Bronchus fibroblast of lung (primary cell): ENCODE measurements around the gene OR5B17. TPM values are rescaled to one million over a fixed set of nuclear protein-coding genes. Genes with fewer than 3 reads are reported as not detected.

Source experiments
- total RNA-seq: library from RNA; depleted of rRNA; stranded (reverse); fragments of >200 nt; gene quantifications from 2 replicates; pipeline ENCODE4 v1.2.3, GENCODE V29; 2015

The OR5B17 gene
- not detected in 2 replicates for total RNA-seq

GRCh38 chr11:58358969-58359368, at the start of gene OR5B17:
TSS of gene OR5B17 (minus strand) at chr11:58359069. CDS start at chr11:58359069, 0 bp downstream.

GRCh38 chr11:58406774-58407173, 47.9 kb upstream of the OR5B17 start, which contains the start of gene OR5B3:
TSS of gene OR5B3 (minus strand) at chr11:58406874. CDS start at chr11:58403409, 3,465 bp downstream.

Other genes with a start within 250 kb of the OR5B17 start
- not detected in 2 replicates for gene OR9I1, start 233.5 kb downstream of the OR5B17 start, total RNA-seq
- not detected in 2 replicates for gene OR9Q2, start 170.0 kb downstream of the OR5B17 start, total RNA-seq
- gene OR1S2, start 154.9 kb downstream of the OR5B17 start, total RNA-seq: not detected in 2 replicates
- gene OR1S1, start 146.3 kb downstream of the OR5B17 start, total RNA-seq: not detected in 2 replicates
- gene OR10Q1, start 130.2 kb downstream of the OR5B17 start, total RNA-seq: not detected in 2 replicates
- gene OR10W1, start 90.8 kb downstream of the OR5B17 start, total RNA-seq: not detected in 2 replicates
- gene OR5B3, start 47.8 kb upstream of the OR5B17 start, total RNA-seq: not detected in 2 replicates
- gene OR5B2, start 69.1 kb upstream of the OR5B17 start, total RNA-seq: not detected in 2 replicates
- gene OR5B12, start 83.2 kb upstream of the OR5B17 start, total RNA-seq: not detected in 2 replicates
- not detected in 2 replicates for gene OR5B21, start 149.0 kb upstream of the OR5B17 start, total RNA-seq
- 6.1 and 6.4 TPM in 2 replicates for gene LPXN, start 216.8 kb upstream of the OR5B17 start, total RNA-seq
- 24.2 and 30.3 TPM in 2 replicates for gene ZFP91, start 220.0 kb upstream of the OR5B17 start, total RNA-seq